Measurements from ENCODE around the gene SND1.

Gene SND1

GRCh38 chr7:128069373-128070364 lies 417.7 kb downstream of the SND1 start:
- no peak for DNase-seq (ENCODE audit: low read depth, low spot score)

GRCh38 chr7:128071376-128071775 lies 419.4 kb downstream of the SND1 start:
- DNase-seq (ENCODE audit: low read depth, low spot score): no peak

GRCh38 chr7:128071801-128072200 lies 419.8 kb downstream of the SND1 start:
- no peak for DNase-seq (ENCODE audit: low read depth, low spot score)

- no peak for DNase-seq (ENCODE audit: low read depth, low spot score)
Measured at GRCh38 chr7:128073671-128074310, 421.8 kb downstream of the SND1 start.

GRCh38 chr7:128074336-128074735 lies 422.3 kb downstream of the SND1 start:
- no peak for DNase-seq (ENCODE audit: low read depth, low spot score)

- no peak for DNase-seq (ENCODE audit: low read depth, low spot score)
Measured at GRCh38 chr7:128074736-128075135, 422.7 kb downstream of the SND1 start.

GRCh38 chr7:128075242-128076095 lies 423.5 kb downstream of the SND1 start:
- no peak for DNase-seq (ENCODE audit: low read depth, low spot score)

GRCh38 chr7:128076196-128076795 lies 424.3 kb downstream of the SND1 start:
- DNase-seq (ENCODE audit: low read depth, low spot score): no peak

- no peak for DNase-seq (ENCODE audit: low read depth, low spot score)
Measured at GRCh38 chr7:128076796-128077271, 424.8 kb downstream of the SND1 start.

- DNase-seq (ENCODE audit: low read depth, low spot score): no peak
Measured at GRCh38 chr7:128078309-128078708, 426.3 kb downstream of the SND1 start.

- DNase-seq (ENCODE audit: low read depth, low spot score): no peak
Measured at GRCh38 chr7:128080169-128080568, 428.2 kb downstream of the SND1 start.

- DNase-seq (ENCODE audit: low read depth, low spot score): no peak
Measured at GRCh38 chr7:128081351-128081750, 429.4 kb downstream of the SND1 start.

- DNase-seq (ENCODE audit: low read depth, low spot score): no peak
Measured at GRCh38 chr7:128081808-128082207, 429.8 kb downstream of the SND1 start.

GRCh38 chr7:128082431-128082830 lies 430.4 kb downstream of the SND1 start:
- no peak for DNase-seq (ENCODE audit: low read depth, low spot score)

- no peak for DNase-seq (ENCODE audit: low read depth, low spot score)
Measured at GRCh38 chr7:128084896-128085608, 433.1 kb downstream of the SND1 start.

GRCh38 chr7:128090492-128090891 lies 438.5 kb downstream of the SND1 start:
- no peak for DNase-seq (ENCODE audit: low read depth, low spot score)

- no peak for DNase-seq (ENCODE audit: low read depth, low spot score)
Measured at GRCh38 chr7:128091106-128091505, 439.1 kb downstream of the SND1 start.

- no peak for DNase-seq (ENCODE audit: low read depth, low spot score)
Measured at GRCh38 chr7:128092221-128092620, 440.2 kb downstream of the SND1 start.

GRCh38 chr7:128093614-128094570 lies 441.9 kb downstream of the SND1 start:
- DNase-seq (ENCODE audit: low read depth, low spot score): no peak

- DNase-seq (ENCODE audit: low read depth, low spot score): no peak
Measured at GRCh38 chr7:128094686-128095085, 442.7 kb downstream of the SND1 start.
